Endometrial microvascular endothelial cells (primary cell): ENCODE data around the gene CHAF1A. TPM values are rescaled to one million over a fixed set of nuclear protein-coding genes. Genes with fewer than 3 reads are reported as not detected.

Source experiments
- in situ Hi-C: cut with HindIII; loops from 2 replicates; pipeline ENCODE4 v1.10.0; 2017; ENCODE audit warnings: low sequenced_read_pairs, low pct_unique_long_range_greater_than_20kb; ENCODE audit errors: inconsistent ontology term
- total RNA-seq: library from RNA; depleted of rRNA; stranded (reverse); fragments of >200 nt; gene quantifications from one replicate; pipeline ENCODE4 v1.2.3, GENCODE V29; 2015; ENCODE audit errors: inconsistent ontology term

CHAF1A gene
- total RNA-seq, 1 donor from 2014 or later: 21.3 TPM

GRCh38 chr19:4471403-4472173 is 69.1 kb downstream of the CHAF1A start:
- in situ Hi-C loops: no loop called here

DNA sequence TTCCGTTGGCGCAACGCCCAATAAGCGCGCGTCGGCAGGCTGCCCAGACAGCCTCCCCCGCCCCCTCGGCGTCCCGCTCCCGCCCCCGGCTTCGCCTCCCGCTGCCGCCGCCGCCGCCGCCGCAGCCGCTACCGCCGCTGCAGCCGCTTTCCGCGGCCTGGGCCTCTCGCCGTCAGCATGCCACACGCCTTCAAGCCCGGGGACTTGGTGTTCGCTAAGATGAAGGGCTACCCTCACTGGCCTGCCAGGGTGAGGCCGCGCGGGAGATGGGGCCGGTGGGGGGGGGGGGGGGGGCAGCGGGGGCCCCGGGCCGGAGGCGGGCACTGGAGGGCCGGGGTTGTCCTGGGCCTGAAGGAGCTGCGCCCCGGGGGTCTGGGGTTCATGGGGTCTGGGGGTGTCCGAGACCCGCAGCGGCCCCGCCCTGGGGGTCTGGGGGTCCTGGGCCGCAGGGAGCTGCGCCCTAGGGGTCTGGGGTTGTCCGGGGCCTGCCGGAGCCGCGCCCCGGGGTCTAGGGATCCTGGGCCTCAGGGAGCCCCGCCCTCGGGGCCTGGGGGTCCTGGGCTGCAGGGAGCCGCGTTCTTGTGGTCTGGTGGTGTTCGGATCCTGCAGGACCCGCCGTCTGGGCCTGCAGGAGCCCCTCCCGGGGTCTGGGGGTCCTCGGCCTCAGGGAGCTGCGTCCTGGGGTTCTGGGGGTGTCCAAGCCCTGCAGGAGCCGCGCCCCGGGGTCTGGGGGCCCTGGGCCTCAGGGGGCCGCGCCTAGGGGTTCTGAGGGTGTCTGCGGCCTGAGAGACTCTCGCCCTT is 69.9 kb downstream of the CHAF1A start, which contains the start of gene HDGFL2:
TSS of gene HDGFL2 (plus strand) at position 124 of the 801 bp plus-strand sequence. CDS start at position 178, 54 bp downstream.
- in situ Hi-C loops: no loop called here

GRCh38 chr19:4473011-4473762 is 70.7 kb downstream of the CHAF1A start:
- in situ Hi-C loops: no loop called here

DNA sequence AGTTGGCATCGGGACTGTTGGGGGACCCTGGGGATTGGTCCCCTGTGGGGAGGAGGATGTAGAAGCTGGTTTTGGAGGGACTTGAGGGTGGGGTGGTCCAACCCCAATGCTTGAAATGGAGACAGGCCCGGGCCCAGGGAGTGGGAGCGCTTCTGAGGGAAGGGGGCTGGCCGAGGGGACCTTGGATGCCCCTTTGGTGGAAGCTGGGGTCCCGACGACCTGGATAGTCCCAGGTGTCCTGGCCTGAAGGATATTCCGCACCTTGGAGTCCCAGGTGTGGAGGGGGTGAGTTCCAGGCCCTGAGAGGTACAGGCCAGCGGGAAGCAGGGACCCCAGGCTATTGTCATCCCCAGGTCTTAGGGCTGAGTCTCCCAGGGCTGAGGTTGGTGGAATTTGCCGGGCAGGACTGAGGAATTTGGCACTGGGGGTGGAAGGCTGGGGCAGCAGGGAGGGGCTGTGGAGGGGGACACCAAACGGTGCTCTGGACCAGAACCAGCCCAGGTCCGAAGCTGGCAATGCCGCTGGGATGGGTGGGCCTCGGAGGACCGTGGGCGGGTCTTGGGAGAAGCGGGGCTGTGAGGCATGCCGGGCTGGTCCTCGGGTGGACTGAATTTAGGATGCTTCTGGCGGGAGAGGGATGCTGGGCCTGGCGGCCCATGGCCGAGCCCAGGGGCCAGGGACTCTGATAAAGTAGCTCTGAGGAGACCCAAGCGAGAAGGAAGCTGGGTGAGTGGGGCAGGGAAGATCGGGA is 71.5 kb downstream of the CHAF1A start:
- in situ Hi-C loops: no loop called here

DNA sequence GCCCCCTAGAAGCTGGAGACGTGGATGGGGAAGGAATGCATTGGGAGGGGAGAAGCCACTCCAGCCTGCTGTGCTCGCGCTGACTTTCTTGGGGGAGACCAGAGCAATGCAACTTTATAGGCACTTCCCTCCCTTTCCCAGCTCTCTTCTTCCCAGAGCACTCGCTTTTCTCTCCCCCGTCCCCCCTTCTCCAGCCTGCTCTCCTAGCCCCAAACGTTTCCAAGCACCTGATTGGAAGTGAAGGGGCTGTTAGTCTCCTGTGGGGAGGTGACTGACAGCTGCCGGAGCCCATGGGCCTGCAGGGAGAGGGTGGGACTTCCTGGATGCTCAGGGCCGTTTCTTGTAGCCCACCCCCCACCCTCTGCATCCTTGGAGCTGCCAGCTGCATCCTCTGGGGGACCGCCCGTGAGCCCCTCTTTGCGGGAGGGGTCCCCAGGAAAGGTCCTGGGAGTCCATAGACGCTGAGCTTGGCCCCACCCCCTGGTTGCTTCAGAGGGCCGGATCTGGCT is 72.1 kb downstream of the CHAF1A start:
- in situ Hi-C loops: no loop called here

DNA sequence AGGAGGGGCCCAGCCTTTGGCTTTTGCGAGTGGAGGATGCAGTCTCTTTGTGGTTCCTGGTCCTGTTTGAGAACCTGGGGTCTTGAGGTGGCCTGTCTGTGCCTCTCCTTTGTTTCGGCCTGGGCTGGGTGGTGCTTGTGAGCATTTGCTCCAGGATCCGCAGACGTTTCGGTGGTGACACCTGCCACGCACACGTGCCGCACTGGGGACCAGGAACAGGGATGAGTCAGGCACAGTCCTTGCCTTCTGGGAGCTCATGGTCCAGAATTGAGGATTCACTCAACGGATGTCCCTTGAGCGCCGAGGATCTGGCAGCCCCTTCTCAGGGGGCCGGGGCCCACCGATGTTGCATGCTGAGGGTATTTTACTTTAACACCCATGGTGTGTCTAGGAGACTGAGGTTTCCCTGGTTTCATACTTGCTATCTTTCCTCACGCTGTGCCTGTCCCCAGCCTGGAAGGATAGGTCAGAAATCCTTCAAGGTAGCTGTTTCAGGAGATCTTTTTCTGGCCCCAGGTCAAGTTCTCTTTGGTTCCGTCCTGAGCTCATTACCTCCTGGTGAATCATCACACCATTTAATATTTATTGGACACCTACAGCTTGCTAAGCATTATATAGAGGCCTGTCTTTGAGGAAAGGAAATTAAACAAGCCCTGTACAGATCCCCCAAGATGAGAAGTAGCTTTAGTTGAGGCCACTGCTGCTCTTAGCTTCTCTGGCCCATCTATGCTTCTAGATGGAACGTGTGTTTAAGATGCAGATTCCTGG is 74.8 kb downstream of the CHAF1A start:
- in situ Hi-C loops: no loop called here

- in situ Hi-C loops: no loop called here
These were observed 80.4 kb downstream of the CHAF1A start for GRCh38 chr19:4482721-4483364.

DNA sequence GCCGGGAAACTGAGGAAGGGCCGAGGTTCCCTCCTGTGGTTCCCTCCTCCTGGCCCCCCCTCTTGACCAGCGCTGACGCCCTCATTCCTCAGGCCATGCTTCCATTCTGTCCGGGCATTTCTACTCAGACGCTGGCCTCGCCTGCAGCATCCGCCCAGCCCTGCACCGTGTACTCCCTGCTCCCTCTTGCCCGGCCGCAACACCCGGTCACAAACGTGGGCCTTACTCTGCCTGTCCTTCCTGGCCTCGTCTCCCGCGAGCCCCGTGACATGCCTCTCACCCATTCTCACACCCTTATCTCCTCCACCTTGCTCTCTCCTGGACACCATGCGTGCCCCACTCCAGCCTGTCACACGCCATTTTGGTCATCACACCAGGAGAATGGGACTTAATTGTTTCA is 80.9 kb downstream of the CHAF1A start:
- in situ Hi-C loops: no loop called here

DNA sequence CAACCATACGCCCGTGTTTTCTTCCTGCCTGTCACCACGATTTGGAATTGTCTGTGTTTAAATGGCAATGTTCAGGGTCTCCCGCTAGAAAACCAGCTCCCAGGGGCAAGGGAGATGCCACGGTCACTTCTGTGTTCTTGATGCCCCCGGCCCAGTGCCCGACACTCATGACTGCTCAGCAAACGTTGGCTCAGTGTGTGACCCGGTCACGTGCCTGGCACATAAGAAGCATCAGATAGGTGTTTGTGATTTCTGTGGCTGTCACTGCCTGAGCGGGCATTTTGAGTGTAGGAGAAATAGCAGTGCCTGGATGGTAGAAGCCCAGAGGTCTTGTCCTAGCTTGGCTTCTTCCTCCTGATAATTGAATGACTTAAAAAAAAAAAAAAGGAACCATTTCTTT is 85.1 kb downstream of the CHAF1A start:
- in situ Hi-C loops: no loop called here

DNA sequence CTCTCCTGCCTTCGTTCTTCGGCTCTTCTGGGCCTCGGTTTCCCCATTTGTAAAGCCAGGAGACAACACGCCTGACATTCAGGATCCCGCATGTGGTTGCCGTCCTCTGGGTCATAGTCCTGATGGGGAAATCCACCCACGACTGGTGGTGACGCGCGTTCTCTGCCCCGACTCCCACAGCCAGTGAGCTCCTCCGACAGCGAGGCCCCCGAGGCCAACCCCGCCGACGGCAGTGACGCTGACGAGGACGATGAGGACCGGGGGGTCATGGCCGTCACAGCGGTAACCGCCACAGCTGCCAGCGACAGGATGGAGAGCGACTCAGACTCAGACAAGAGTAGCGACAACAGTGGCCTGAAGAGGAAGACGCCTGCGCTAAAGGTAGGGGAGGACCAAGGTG is 86.1 kb downstream of the CHAF1A start:
- in situ Hi-C loops: no loop called here

GRCh38 chr19:4491446-4491845 is 89.0 kb downstream of the CHAF1A start:
- in situ Hi-C loops: no loop called here

DNA sequence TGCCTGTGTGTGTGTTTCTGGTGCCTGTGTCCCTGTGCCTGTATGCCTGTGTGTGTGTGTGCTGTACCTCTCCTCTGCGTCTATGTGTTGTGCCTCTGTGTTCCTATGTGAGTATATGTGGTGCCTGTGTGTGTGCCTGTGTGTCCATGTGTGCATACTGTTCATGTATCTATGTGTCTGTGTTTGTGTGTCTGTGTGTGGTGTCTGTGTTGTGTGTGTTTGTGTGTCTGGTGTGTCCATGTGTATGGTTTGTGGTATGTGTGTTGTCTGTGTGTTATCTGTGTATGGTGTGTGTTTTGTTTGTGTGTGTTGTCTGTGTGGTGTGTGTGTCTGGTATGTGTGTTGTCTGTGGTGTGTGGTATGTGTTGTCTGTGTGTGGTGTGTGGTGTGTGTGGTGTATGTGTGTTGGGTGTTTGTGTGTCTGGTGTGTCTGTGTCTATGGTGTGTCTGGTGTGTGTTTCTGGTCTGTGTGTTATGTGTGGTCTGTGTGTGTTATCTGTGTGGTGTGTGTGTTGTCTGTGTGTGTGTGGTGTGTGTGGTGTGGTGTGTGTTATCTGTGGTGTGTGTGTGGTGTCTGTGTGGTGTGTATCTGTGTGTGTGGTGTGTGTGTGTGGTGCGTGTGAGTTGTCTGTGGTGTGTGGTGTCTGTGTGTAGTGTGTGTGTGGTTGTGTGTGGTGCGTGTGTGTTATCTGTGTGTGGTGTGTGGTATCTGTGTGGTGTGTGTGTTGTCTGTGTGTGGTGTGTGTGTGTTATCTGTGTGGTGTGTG is 90.1 kb downstream of the CHAF1A start:
- in situ Hi-C loops: no loop called here

Other genes starting within 250 kb of the CHAF1A start
- gene CREB3L3, start 249.0 kb upstream of the CHAF1A start, total RNA-seq: not detected
- gene SIRT6, start 220.1 kb upstream of the CHAF1A start, total RNA-seq: 23.2 TPM
- gene ANKRD24, start 220.0 kb upstream of the CHAF1A start, total RNA-seq: not detected
- gene EBI3, start 173.1 kb upstream of the CHAF1A start, total RNA-seq: 1.1 TPM
- 39.5 TPM for gene YJU2, start 155.6 kb upstream of the CHAF1A start, total RNA-seq
- not detected for gene SHD, start 123.4 kb upstream of the CHAF1A start, total RNA-seq
- gene TMIGD2, start 100.3 kb upstream of the CHAF1A start, total RNA-seq: not detected
- 15.1 TPM for gene FSD1, start 98.0 kb upstream of the CHAF1A start, total RNA-seq
- 15.0 TPM for gene STAP2, start 63.8 kb upstream of the CHAF1A start, total RNA-seq
- gene MPND, start 59.1 kb upstream of the CHAF1A start, total RNA-seq: 3.5 TPM
- gene SH3GL1, start 2.1 kb upstream of the CHAF1A start, total RNA-seq: 128 TPM
- gene UBXN6, start 55.2 kb downstream of the CHAF1A start, total RNA-seq: 125 TPM
- gene HDGFL2, start 69.7 kb downstream of the CHAF1A start, total RNA-seq: 66.1 TPM
- not detected for gene PLIN4, start 115.8 kb downstream of the CHAF1A start, total RNA-seq
- gene PLIN5, start 132.6 kb downstream of the CHAF1A start, total RNA-seq: not detected
- gene LRG1, start 137.4 kb downstream of the CHAF1A start, total RNA-seq: 0.28 TPM
- gene SEMA6B, start 157.0 kb downstream of the CHAF1A start, total RNA-seq: 220 TPM
- gene TNFAIP8L1, start 236.9 kb downstream of the CHAF1A start, total RNA-seq: 14.2 TPM